Stimulated activated CD8-positive, alpha-beta memory T cell treated with anti-CD3 and anti-CD28 coated beads, Interleukin-2, amount 100 ng/mL, for 48 hours (primary cell): ENCODE measurements around the gene SLC37A1.

Experiments
- DNase-seq, 2 donors: peaks; one replicate each; pipeline ENCODE4 v3.0.0-alpha.2; 2020; ENCODE audit warnings: low read depth in 2 of 2

Gene SLC37A1

GRCh38 chr21:42527127-42527488 is 13.5 kb downstream of the SLC37A1 start:
- DNase-seq, result no peak

GRCh38 chr21:42527489-42528158 is 14.0 kb downstream of the SLC37A1 start:
- no peak for DNase-seq

GRCh38 chr21:42530167-42530518 is 16.5 kb downstream of the SLC37A1 start:
- DNase-seq, result no peak

GRCh38 chr21:42531771-42532170 is 18.1 kb downstream of the SLC37A1 start:
- no peak for DNase-seq

GRCh38 chr21:42532466-42533181 is 19.0 kb downstream of the SLC37A1 start:
- DNase-seq, result no peak

- DNase-seq, result no peak
Measured at GRCh38 chr21:42533306-42533962, 19.8 kb downstream of the SLC37A1 start.

GRCh38 chr21:42533963-42534355 is 20.3 kb downstream of the SLC37A1 start:
- no peak for DNase-seq

GRCh38 chr21:42534421-42535378 is 21.0 kb downstream of the SLC37A1 start:
- no peak for DNase-seq

- DNase-seq, result no peak
Measured at GRCh38 chr21:42535602-42536171, 22.0 kb downstream of the SLC37A1 start.

GRCh38 chr21:42536601-42537000 is 22.9 kb downstream of the SLC37A1 start:
- no peak for DNase-seq

- no peak for DNase-seq
Measured at GRCh38 chr21:42537106-42537742, 23.6 kb downstream of the SLC37A1 start.

- no peak for DNase-seq
Measured at GRCh38 chr21:42538479-42539275, 25.0 kb downstream of the SLC37A1 start.

GRCh38 chr21:42539342-42539741 is 25.7 kb downstream of the SLC37A1 start:
- no peak for DNase-seq

GRCh38 chr21:42539931-42540343 is 26.3 kb downstream of the SLC37A1 start:
- DNase-seq, result no peak

- no peak for DNase-seq
Measured at GRCh38 chr21:42540396-42540795, 26.7 kb downstream of the SLC37A1 start.

- DNase-seq, result no peak
Measured at GRCh38 chr21:42541174-42541573, 27.5 kb downstream of the SLC37A1 start.

- no peak for DNase-seq
Measured at GRCh38 chr21:42541618-42542017, 28.0 kb downstream of the SLC37A1 start.

- no peak for DNase-seq
Measured at GRCh38 chr21:42542196-42542595, 28.5 kb downstream of the SLC37A1 start.

- no peak for DNase-seq
Measured at GRCh38 chr21:42542596-42542995, 28.9 kb downstream of the SLC37A1 start.
